HG03039 (cell line): ENCODE results near the gene HECW1.
"Not testable (repeated sequence)": the region's sequence is repeated elsewhere in the genome, so short reads cannot be mapped to it uniquely, and the experiment has no call there.

Source experiments
- ATAC-seq: cut with Tn5 transposase; IDR thresholded peaks from one replicate; pipeline ENCODE4 v1.9.1; 2021; ENCODE audit warnings: mild to moderate bottlenecking, moderate library complexity; ENCODE audit not compliant: unreplicated experiment

Gene HECW1

DNA sequence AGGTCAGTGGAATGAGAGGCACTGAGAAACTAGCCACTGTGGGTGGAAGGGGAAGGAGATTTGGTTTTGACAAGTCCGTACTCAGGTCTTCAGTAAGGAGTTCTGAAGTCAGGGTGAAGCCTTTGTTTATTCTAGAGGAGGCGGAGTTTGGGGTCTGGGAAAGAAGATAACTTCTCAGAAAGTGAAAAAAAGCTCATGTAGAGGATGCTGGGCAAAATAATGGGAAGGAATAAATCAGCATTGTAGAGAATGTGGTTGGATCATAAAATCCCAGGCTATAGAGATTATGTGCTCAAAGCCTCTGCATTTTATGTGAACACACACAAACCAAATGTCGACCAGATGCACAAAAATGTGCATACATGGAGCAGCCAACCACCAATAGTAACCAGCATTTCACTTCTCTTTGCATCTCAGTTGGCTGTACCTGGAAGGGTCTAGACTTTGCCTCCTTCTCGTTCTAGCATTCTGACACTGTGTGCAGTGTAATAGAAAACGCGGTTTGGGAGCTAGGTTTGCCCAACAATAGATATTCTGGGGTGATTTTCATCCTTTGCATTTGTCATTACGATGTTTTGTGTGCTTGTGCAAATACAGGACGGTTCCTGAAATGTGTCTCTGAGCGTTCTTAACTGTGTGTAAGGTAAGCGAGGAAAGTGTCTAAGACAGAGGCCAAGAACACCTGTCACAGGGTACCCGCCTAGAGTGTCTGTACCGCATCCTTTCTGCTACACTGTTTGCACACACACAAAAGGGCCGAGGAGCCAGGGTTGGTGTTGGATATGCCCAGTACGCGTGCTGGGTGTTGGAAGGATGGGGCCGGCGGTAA, 603 bp upstream of the HECW1 start:
- no peak for ATAC-seq

GRCh38 chr7:43112941-43113621, 634 bp downstream of the HECW1 start:
- ATAC-seq: no peak

GRCh38 chr7:43113622-43114457, 1.4 kb downstream of the HECW1 start:
- ATAC-seq: no peak

DNA sequence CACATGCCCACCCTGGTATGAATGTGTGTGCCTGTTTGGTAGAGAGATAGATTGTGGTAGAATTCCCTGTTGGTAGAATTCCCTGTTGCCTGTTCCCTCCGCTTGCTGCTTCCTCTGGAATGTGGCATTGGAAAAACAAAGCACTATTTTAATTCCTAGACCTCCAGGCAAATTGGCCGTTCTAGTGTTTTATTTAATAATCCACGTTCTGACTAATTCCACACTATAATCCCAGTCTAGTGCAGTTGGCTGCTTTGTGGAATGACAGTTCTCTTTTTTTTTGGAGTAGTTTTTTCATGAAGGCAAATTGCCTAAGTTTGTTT, 2.0 kb downstream of the HECW1 start:
- ATAC-seq: no peak

GRCh38 chr7:43116451-43116850, 4.0 kb downstream of the HECW1 start:
- no peak for ATAC-seq

- no peak for ATAC-seq
Measured at GRCh38 chr7:43117095-43117494, 4.6 kb downstream of the HECW1 start.

DNA sequence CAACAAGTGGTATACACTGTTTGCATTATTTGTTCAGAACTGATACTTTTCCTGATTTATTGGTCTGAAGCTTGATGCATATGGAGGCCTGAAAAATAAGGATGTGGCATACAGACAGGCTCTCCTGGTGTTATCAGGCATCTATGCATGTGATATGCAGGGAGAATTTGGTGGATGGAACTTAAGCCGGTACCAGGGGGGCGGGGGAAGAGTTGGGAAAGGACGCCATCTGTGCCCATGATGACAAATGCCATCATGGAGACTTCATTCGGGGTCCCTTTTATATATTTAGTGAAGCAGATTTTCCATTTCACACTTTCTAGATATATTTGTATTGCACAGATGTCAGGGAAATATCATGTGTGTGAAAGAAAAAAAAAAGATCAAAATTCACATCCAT, 5.4 kb downstream of the HECW1 start:
- ATAC-seq: no peak

GRCh38 chr7:43118313-43118712, 5.9 kb downstream of the HECW1 start:
- ATAC-seq: no peak

DNA sequence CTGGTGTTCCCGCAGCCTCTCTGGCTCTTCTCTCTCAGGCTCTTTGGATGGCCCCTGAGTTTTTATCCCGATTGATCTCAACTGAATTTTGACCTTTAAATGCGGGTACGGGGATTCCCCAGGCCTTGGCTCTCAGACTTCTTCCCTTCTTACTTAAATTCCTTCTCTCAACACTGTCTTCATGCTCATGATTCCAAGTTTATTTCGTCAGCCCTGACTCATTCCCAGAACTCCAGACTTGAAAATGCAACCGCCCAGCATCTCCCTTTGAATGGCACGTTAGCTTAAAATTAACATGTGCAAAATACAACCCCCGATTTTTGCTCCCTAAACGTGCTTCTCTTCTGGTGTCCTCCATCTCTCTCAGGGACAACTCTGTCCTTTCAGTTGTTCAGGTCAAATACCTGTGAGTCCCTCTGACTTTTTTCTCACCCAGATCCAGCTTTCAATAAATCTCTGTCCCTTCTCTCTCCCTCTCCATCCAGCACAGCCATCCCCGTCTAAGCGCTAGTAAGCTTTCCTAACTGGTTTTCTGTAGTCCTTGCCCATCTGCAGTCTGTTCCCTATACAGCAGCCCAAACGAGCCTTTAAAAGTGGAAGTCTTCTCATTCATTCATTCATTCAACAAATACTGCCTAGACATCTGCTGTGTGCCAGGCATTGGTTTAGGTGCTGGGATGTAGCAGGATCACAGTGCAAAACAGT, 7.1 kb downstream of the HECW1 start:
- ATAC-seq: no peak

DNA sequence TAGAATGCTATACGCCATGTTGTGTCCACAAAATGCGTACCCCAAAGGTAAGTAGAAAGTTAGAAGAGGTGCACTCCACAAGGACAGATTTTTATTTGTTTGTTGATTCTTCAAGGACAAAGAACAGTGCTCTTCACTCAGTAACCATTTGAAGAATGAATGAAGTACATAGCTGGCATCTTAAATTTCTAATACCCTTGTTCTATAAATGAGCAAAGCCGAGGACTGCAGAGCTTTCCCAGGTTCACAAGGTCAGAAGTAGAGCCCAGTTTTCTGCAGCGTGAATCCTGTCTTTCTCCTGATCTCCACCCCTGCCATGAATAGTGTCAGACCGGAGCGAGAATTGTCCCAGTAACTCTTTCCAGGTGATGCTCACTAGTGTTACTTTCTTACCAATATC, 9.5 kb downstream of the HECW1 start:
- no peak for ATAC-seq

GRCh38 chr7:43123457-43123856, 11.0 kb downstream of the HECW1 start:
- no peak for ATAC-seq

- ATAC-seq: no peak
Measured at GRCh38 chr7:43124388-43124787, 11.9 kb downstream of the HECW1 start.

DNA sequence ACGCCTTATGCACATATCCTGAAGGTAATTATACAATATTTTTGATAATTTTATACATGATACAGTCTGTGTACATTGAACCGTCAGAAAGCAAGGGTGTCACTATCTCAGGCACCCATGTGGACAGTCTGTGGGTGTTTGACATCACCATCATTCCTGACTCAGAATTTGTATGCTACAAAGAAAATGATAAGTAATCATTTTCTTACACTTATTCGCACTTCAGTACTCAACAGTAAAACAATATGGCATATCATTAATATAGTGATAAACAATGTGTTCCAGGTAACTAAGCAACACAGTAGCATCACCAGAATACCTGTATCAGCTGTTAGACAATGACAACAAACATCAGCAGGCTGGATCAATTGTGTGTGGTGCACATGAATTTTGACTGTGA, 17.9 kb downstream of the HECW1 start:
- ATAC-seq: no peak

DNA sequence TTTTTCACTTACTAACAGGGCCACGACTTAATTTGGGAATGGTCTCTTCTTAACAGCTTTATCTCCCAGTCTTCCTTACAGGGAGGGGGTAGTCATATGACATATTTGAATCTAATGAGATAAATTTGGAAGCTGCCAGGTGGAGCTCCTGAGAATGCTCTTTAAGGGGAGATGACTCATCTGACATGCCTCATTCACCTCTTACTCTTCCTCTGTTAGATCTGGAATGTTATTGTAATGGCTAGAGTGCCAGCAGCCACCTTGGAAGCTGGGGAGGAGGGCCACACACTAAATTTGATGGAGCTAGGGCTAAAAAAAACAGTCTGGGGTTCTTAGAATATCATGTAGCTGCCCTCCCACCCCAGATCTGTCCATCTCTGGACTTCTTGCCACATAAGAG, 22.7 kb downstream of the HECW1 start:
- ATAC-seq: no peak

DNA sequence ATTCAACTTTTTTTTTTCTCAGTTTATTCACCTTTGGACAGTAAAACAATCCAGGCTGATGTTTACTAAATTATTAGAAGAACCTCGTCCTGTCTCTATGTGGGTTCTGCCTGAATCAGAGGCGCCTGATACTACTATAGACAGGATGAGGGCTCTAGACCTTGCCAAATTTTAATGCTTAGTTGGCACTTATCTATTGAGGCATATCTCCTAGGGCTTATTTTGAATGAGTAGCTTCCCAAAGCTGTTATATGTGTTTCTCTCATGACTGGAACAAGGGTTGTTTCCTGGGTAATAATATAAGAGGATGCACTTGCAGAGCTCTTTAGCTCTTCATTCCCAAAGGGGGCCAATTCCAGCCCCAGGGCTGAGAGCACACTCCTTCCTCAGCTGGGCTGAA, 23.6 kb downstream of the HECW1 start:
- no peak for ATAC-seq

GRCh38 chr7:43137121-43137744, 24.8 kb downstream of the HECW1 start:
- ATAC-seq: not testable (repeated sequence)

DNA sequence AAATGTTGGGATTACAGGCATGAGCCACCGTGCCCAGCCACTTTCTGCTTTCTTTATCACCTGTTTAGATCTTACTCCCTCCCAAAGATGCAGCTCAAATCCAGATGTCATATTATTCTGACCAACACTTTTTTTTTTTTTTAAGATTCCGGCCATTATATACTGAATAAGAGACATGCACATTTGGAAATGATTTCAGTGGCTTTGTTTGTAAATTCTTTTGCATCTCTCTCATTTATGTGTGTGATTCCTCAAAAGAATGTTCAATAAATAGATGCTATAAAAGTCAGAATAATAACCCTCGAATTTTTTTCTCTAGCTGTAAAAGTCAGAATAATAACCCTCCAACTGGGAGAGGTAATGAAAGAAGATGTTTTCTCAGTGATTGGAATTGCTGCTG, 25.4 kb downstream of the HECW1 start:
- ATAC-seq: no peak

DNA sequence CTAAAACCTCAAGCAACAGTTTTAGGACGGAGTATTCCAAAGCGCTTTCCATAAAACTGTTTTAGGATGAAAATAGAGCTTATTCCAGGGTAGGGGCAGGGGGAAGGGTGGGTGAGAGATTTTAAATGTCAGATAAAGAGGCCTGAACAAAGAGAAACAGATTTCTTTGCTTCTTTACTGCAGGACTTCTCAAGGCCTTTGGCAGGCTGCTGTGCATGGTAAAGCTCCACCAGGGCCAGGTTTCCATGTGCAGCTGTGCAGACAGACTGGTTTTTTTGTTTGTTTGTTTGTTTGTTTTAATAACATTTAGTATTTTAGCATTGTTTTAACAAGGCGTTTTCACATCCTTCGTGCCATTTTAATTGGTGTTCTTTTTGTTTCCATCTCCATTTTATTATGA, 26.3 kb downstream of the HECW1 start:
- no peak for ATAC-seq

GRCh38 chr7:43139137-43139536, 26.7 kb downstream of the HECW1 start:
- no peak for ATAC-seq

DNA sequence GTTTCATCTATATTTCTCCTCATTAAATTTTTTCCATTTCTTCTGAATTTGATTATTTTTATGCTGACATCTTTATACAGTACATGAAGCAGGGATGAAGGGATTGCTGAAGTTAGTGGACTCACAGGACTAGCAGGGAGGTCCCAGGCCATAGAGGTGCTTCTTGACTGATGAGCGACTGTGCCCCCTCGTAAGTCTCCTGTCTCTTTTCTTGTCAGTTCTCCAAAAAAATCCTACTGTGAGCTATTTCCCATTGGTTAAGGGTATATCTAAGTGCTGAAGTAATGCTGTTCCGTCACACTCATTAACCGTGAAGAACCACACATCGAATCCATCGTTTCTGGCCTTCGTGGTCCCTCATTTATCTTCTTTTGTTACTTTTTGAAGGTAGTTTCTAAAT, 27.7 kb downstream of the HECW1 start:
- ATAC-seq: no peak

DNA sequence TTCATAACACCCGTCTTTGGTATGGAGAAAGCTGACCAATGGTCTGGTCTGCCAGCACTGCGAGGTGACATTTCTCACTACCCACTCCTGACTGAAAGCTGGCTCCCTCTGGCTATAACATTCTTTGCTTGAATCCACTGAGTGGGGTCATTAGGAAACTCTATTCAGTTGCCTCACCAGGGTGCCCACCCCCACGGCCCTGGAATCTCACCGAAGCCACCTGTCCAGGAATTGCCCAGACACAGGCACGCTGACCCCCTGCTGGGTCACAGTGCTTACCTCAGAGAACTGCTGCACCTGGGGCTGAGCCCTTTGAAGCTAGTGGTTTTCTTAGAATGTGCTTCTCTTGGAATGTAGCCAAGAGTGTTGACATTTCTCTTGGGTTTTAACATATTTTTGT, 28.6 kb downstream of the HECW1 start:
- ATAC-seq: no peak
